Left ventricle myocardium inferior (tissue), 1 donor: ENCODE results near the gene TLE1. TPM values are rescaled to one million over a fixed set of nuclear protein-coding genes. Genes with fewer than 3 reads are reported as not detected.

Experiments used
- DNase-seq: peaks from one replicate; pipeline ENCODE4 v3.0.0-alpha.2; 2020
- H3K27ac ChIP-seq: fragments of 200-600 bp; replicated peaks from 2 replicates; pipeline ENCODE4 v1.8.0; 2021
- H3K27me3 ChIP-seq: fragments of 200-600 bp; 2 replicates; pipeline ENCODE4 v1.8.0; 2021; ENCODE audit warnings: low read depth
- H3K36me3 ChIP-seq: fragments of 200-600 bp; 2 replicates; pipeline ENCODE4 v1.8.0; 2021
- H3K4me1 ChIP-seq: fragments of 200-600 bp; 2 replicates; pipeline ENCODE4 v1.8.0; 2021
- H3K4me3 ChIP-seq: fragments of 200-600 bp; 2 replicates; pipeline ENCODE4 v1.8.0; 2021; ENCODE audit warnings: mild to moderate bottlenecking, moderate library complexity
- H3K9me3 ChIP-seq: fragments of 200-600 bp; replicated peaks from 2 replicates; pipeline ENCODE4 v1.8.0; 2021
- CTCF ChIP-seq: fragments of 200-600 bp; IDR thresholded peaks from 2 replicates; pipeline ENCODE4 v1.8.0; 2021; ENCODE audit warnings: antibody characterized with exemption, mild to moderate bottlenecking, borderline replicate concordance
- intact Hi-C: fragments of 100-400 bp; cut with micrococcal nuclease; formaldehyde crosslinking; loops from one replicate; pipeline ENCODE4 v1.11.0; 2022
- total RNA-seq: library from RNA; stranded (reverse); fragmentation: NEBNext Ultra II Directional; extraction: Animal tissue kit (Norgen Biotek cat#: 25700); gene quantifications from one replicate; pipeline ENCODE4 v1.2.1, GENCODE V29; 2021
- donor health status: DM: no; HTN: yes; CAD: no; lungs with severe emphysema.

The TLE1 gene
- total RNA-seq, 1 donor from 2014 or later = 8.5 TPM

GRCh38 chr9:81588148-81588871, 101.0 kb downstream of the TLE1 start:
- intact Hi-C loops = no loop called here
- peaks cover 63% of the 10 kb centered on the region for H3K36me3 ChIP-seq

GRCh38 chr9:81586786-81587185, 102.6 kb downstream of the TLE1 start:
- Histone ChIP-seq H3K36me3 (peaks cover 65% of the 10 kb centered on the region), H3K27ac (no peak overlapping the region), H3K27me3 (no peaks in the 10 kb centered on the region), H3K4me1 (peaks cover 12% of the 10 kb centered on the region), H3K9me3 (no peaks in the 10 kb centered on the region), H3K4me3 (no peak overlapping the region)
- intact Hi-C loops = no loop called here
- no peak for TF ChIP-seq CTCF
- DNase-seq = no peak

More at GRCh38 chr9:81588148-81588871, 101.0 kb downstream of the TLE1 start:
- peaks cover 24% of the 10 kb centered on the region for H3K4me1 ChIP-seq
- H3K27me3 ChIP-seq = no peaks in the 10 kb centered on the region
- DNase-seq = no peak
- TF ChIP-seq CTCF = no peak
- no peak overlapping the region for H3K4me3 ChIP-seq
- H3K9me3 ChIP-seq = no peaks in the 10 kb centered on the region
- H3K27ac ChIP-seq = peak overlapping the region; percentile 16

GRCh38 chr9:81585191-81585763, 104.1 kb downstream of the TLE1 start:
- Histone ChIP-seq H3K27me3 (no peaks in the 10 kb centered on the region), H3K4me1 (peaks cover 9% of the 10 kb centered on the region), H3K9me3 (no peaks in the 10 kb centered on the region), H3K27ac (no peak overlapping the region), H3K4me3 (no peak overlapping the region), H3K36me3 (peaks cover 69% of the 10 kb centered on the region)
- intact Hi-C loops = no loop called here
- no peak for TF ChIP-seq CTCF
- DNase-seq = no peak

- Histone ChIP-seq H3K36me3 (peaks cover 57% of the 10 kb centered on the region), H3K4me3 (no peak overlapping the region), H3K4me1 (peaks cover 5% of the 10 kb centered on the region), H3K27ac (no peak overlapping the region), H3K27me3 (no peaks in the 10 kb centered on the region), H3K9me3 (no peaks in the 10 kb centered on the region)
- no peak for TF ChIP-seq CTCF
- intact Hi-C loops = no loop called here
- no peak for DNase-seq
These were observed 105.2 kb downstream of the TLE1 start for GRCh38 chr9:81584099-81584498.

- Histone ChIP-seq H3K27me3 (no peaks in the 10 kb centered on the region), H3K9me3 (no peaks in the 10 kb centered on the region), H3K27ac (no peak overlapping the region), H3K4me1 (no peaks in the 10 kb centered on the region), H3K4me3 (no peak overlapping the region), H3K36me3 (peaks cover 44% of the 10 kb centered on the region)
- no peak for DNase-seq
- intact Hi-C loops = no loop called here
- no peak for TF ChIP-seq CTCF
These were observed 107.4 kb downstream of the TLE1 start for GRCh38 chr9:81581986-81582385.
